Occipital lobe (tissue), 2 donors: Measurements from ENCODE around the gene TMEM222. TPM values are rescaled to one million over a fixed set of nuclear protein-coding genes. Genes with fewer than 3 reads are reported as not detected.

ENCODE experiments used
- DNase-seq: peaks from one replicate; lab custom pipeline; 2025; lab: John Stamatoyannopoulos, UW
- total RNA-seq: library from RNA; depleted of rRNA; stranded (reverse); fragments of >200 nt; gene quantifications from one replicate; pipeline ENCODE4 v1.2.3, GENCODE V29; 2014

TMEM222 gene
- total RNA-seq, 1 donor from 2014 or later: 16.8 TPM

GRCh38 chr1:27341525-27342252, 19.7 kb downstream of the TMEM222 start, which contains the start of gene SYTL1:
Gene SYTL1 (plus strand): TSS chr1:27342022. CDS start chr1:27345335, 3,313 bp downstream.
- peak; percentile 30 for DNase-seq

GRCh38 chr1:27342391-27342777, 20.4 kb downstream of the TMEM222 start:
- DNase-seq: no peak

- DNase-seq: no peak
Observed at GRCh38 chr1:27342778-27343638, 21.0 kb downstream of the TMEM222 start.

GRCh38 chr1:27343639-27344025, 21.7 kb downstream of the TMEM222 start:
- DNase-seq: no peak

GRCh38 chr1:27345272-27345671, 23.3 kb downstream of the TMEM222 start:
- DNase-seq: no peak

GRCh38 chr1:27346357-27346756, 24.4 kb downstream of the TMEM222 start:
- no peak for DNase-seq

GRCh38 chr1:27346991-27347624, 25.1 kb downstream of the TMEM222 start:
- DNase-seq: no peak

- DNase-seq: no peak
Observed at GRCh38 chr1:27348861-27349783, 27.2 kb downstream of the TMEM222 start.

- DNase-seq: no peak
Observed at GRCh38 chr1:27349784-27350662, 28.1 kb downstream of the TMEM222 start.

GRCh38 chr1:27350663-27351540, 28.9 kb downstream of the TMEM222 start:
- no peak for DNase-seq

- DNase-seq: no peak
Observed at GRCh38 chr1:27351541-27352107, 29.7 kb downstream of the TMEM222 start.

- DNase-seq: no peak
Observed at GRCh38 chr1:27353166-27353565, 31.2 kb downstream of the TMEM222 start.

- DNase-seq: no peak
Observed at GRCh38 chr1:27353629-27354028, 31.7 kb downstream of the TMEM222 start.

GRCh38 chr1:27355683-27356082, 33.7 kb downstream of the TMEM222 start:
- no peak for DNase-seq

- DNase-seq: no peak
Observed at GRCh38 chr1:27356277-27356618, 34.3 kb downstream of the TMEM222 start.

GRCh38 chr1:27356619-27357280, 34.8 kb downstream of the TMEM222 start:
- no peak for DNase-seq

GRCh38 chr1:27357281-27358037, 35.5 kb downstream of the TMEM222 start:
- DNase-seq: peak; percentile 23
